Retina (tissue), 1 donor: ENCODE results near the gene FAR1.

Source experiments
- DNase-seq: peaks from one replicate; pipeline ENCODE4 v3.0.0-alpha.2; 2016

The FAR1 gene

DNA sequence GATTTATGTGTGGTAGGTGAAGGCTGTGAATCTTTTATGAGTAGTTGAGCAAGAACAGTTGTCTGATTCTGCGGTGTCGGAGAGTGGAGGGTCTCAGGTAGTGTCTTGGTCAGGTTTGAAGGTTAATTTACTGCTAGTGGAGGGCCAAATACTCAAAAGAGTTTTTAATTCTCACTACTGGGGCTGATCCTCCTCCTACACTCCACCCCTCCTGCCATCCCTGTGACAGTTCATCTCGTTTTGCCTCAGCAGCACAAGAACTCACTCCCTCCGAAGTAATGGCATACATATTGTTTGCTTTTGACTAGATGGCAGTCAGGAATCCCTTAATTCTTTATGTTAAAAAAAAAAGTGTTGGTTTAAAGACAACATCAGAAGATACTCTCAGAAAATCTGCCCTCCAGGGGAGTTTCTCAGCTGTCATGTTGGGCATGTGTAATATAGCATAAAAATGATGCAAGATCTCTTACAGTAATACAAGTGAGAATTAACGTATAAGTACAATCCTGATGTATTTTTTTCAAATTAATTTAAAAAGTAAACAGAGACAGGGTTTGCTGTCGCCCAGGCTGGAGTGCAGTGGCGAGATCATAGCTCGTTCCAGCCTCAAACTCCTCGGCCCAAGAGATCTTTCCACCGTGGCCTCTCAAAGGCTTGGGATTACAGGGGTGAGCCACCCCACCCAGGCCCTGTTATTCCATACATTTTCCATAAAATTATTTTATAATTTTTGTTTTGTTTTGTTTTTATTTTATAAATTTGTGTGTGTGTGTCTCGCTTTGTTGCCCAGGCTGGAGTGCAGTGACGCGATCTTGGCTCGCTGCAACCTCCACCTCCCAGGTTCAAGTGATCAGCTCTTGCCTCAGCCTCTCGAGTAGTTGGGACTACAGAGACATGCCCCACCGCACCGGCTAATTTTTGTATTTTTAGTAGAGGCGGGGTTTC is 1.3 kb downstream of the FAR1 start:
- no peak for DNase-seq

DNA sequence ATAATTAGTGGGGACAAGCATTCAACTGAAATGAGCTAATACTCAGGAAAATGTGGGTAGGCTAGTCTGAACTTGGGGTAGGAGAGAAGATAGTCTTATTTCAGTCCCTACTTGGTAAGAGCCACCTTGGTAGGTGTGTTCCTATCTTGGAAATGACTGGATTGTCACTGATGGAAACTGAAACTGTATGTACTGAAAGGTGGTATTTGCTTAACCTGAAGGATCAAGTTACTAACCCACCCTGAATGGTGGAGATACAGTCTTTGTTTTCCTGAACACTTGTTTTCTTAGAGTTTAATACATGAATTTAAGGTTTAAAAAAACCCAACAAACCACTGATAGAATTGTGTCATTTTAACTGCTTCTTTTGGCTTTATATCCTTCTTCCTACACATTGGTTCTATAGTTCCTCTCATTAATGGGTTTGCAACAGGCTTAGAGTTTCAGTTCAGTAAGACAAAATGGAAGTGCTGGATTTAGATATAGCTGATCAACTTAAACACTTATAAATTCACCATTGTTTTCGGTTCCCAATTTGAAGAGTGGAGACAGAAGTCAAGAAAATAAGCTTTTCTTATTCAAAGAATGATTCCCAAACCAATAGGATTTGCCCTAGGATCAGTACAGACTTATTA is 4.2 kb downstream of the FAR1 start:
- DNase-seq = no peak

DNA sequence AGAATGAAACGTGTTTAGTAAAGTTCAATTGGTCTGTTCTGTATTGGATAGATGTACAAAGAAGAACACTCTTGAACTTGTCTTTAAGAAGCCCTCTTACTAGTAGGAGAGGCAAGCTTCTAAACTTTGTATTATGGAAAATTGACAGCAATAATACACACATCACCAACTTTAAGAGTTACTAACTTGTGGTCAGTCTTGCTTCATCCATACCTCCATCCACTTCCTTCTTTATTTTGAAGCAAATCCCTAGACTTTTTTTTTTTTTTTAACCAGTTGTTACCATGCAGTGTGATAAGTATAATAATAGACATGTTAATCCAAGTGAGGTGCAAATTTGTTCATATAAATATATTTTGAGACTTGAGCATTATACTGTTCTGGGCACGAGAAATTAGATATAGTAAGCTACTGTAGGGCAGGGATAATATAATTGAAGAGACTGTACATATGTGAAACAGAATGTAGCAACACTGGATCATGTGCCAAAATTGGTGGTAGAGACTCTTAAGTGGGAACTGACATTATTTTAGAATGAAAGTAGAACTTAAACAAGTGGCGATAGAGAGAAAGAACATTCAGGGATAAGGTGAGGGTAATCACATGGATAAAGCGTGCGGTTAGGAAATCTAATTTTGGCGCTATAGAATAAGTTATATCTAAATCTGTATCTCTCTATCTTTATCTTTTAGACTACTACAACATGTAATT is 6.5 kb downstream of the FAR1 start:
- DNase-seq = no peak

DNA sequence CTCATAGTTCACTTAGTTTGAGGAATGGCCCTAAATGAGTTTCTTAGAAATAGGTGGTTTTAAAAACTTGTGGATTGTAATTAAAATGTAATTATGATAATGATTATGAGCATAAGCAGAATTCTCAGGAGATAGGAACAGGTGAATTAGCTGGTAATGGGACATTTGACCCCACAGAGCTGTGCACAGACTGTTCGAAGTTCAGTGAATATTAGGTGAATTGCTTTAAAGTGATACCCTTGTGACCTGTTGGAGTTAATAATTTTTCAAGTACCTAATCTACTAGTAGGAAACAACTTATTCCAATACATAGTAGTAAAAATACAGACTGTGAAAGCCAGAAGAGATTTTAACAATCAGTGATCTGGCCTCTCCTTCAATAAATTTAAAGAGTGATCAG is 8.1 kb downstream of the FAR1 start:
- DNase-seq = no peak

- no peak for DNase-seq
Observed at GRCh38 chr11:13679768-13680167, 11.3 kb downstream of the FAR1 start.

- no peak for DNase-seq
Observed at GRCh38 chr11:13680501-13681264, 12.2 kb downstream of the FAR1 start.

GRCh38 chr11:13681446-13681845 is 13.0 kb downstream of the FAR1 start:
- DNase-seq = no peak

- no peak for DNase-seq
Observed at GRCh38 chr11:13682212-13682611, 13.7 kb downstream of the FAR1 start.

DNA sequence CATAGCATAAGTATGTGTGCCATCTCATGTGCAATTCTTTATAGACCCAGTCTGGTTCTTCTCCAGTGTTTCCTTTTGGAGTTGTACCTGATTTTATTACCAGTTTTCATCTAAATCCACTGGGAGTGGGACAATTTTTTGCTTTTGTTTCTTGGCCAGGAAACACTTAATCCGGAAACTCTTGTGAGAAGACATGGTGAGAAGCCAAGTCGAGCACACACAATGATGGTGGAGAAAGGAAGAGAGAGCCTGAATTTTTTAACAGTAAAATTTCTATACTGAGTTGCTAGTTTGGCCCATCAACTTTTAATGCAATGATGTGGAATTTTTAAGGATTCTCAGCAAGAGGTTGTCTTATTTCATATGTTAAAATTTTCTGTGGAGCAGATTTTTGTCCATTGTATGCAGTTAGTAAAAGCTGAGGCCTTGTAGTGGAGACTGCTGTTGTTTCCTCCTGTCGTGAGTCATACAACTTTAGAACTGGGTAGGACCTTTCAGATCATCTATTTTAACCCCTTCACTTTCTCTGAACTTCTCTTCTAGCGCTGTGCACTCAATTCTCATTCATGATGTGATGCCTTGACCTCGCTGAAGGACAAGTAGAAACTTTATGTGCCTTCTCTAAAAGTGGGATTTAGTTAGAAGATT is 17.1 kb downstream of the FAR1 start:
- DNase-seq = no peak

- DNase-seq = no peak
Observed at GRCh38 chr11:13686776-13687175, 18.3 kb downstream of the FAR1 start.

GRCh38 chr11:13687271-13687670 is 18.8 kb downstream of the FAR1 start:
- DNase-seq = no peak

GRCh38 chr11:13691286-13691899 is 22.9 kb downstream of the FAR1 start:
- DNase-seq = no peak

DNA sequence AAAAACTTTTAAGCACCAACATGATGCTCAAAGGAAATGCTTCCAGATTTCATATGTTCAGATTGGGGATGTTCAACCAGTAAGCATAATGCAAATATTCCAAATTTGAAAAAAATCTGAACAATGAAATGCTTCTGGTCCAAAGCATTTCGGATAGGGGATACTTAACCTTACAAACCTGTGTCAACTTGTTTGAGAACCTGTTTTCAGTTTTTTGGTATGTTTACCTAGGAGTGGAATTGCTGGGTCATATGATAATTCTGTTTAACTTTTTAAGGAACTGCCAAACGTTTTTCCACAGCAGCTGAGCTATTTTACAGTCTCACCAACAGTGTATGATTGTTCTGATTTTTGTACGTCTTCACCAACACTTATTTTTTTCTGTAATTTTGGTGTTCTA is 23.7 kb downstream of the FAR1 start:
- no peak for DNase-seq

- DNase-seq = no peak
Observed at GRCh38 chr11:13694115-13694514, 25.6 kb downstream of the FAR1 start.

GRCh38 chr11:13695886-13696285 is 27.4 kb downstream of the FAR1 start:
- DNase-seq = no peak

- DNase-seq = no peak
Observed at GRCh38 chr11:13697710-13698109, 29.2 kb downstream of the FAR1 start.

DNA sequence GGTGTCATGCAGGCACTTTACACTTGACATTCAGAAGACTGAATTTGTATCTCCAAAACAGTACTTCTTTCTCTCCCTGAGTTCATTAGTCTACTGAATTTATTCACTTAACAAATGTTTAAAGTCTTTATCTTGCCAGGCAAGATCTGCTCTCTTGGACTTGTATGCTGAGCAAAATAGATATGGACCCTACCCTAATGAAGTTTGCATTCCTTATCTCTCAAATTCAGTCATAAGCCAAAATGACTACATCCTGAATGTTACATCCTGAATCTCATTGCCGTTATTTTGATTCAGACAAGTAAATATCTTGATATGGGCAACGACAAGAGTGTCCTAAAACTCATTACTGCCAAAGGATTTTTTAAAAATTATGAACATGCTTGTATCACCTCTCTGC is 29.7 kb downstream of the FAR1 start:
- DNase-seq = no peak

DNA sequence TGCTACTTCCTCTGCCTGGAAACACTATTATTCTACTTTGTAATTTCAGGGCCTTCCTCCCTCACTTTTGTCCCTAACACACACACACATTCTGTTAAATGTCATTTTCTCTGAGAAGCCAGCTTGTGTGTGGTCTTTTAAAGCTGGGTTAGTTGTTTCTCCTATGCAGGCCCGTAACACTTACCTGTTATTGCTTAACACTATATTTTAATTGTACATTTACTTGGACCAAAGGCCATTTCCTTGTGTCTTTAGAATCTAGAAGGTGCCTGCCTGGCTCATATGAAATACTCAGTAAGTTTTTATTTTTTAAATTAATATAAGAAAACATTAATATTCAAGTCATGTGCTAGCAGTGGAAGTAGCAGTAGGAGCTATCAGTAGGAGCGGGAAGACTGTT is 30.6 kb downstream of the FAR1 start:
- no peak for DNase-seq

DNA sequence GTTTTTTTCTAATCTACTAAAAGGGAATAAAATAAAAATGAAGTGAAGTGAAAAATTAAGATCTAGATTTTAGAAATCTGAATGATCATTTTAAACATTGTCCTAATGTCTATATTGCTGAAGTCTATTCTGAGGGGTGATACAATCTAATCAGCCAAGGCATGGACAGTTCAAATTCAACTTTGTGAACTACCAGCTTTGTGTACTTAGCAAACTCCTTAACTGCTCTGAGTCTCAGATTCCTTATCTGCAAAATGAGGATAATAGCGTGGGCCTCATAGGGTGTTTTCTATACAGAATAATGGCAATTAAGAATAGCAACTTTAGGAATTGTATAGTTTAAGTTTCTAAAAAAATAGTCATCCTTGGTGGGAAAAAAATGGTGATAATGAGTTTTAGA is 31.4 kb downstream of the FAR1 start:
- no peak for DNase-seq

- no peak for DNase-seq
Observed at GRCh38 chr11:13701506-13701905, 33.0 kb downstream of the FAR1 start.

DNA sequence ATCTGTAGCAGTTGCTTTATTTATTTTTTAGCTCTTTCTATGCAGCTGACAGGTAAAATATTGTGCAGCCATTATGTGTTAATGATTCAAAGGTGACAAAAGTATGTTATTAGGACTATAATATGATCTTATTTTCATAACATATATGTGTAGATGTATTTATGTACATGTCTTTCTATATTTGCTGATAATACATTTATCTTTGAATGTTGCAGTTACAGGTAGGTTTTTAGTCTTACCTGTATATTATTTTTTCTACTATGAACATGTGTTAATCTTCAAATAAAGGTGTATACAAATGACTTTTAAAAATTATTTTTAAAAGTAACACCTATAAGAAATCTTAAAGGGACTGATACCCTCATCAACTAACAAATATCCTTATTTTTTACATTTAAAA is 33.6 kb downstream of the FAR1 start:
- DNase-seq = no peak

- DNase-seq = no peak
Observed at GRCh38 chr11:13705710-13706109, 37.2 kb downstream of the FAR1 start.
